Measurements from ENCODE around the gene CX3CL1. TPM values are rescaled to one million over a fixed set of nuclear protein-coding genes. Genes with fewer than 3 reads are reported as not detected.

The CX3CL1 gene
- total RNA-seq, 1 experiment from 2014 or later = 0.15 TPM

- TF ChIP-seq ZBTB33 (IDR thresholded peaks at IDR 0.05; ENCODE audit: extremely low read depth, insufficient replicate concordance, low read length) = no peak
- no peak for TF ChIP-seq MAX (IDR thresholded peaks at IDR 0.05)
- no peak for TF ChIP-seq ZFX (IDR thresholded peaks at IDR 0.05)
- no peak for TF ChIP-seq POLR2AphosphoS5 (IDR thresholded peaks at IDR 0.05; ENCODE audit: low read depth, low read length)
- TF ChIP-seq TCF7L2 (IDR thresholded peaks at IDR 0.05; ENCODE audit: borderline replicate concordance, extremely low read depth, insufficient read depth, insufficient read length) = no peak
- no peak for TF ChIP-seq ATF3 (IDR thresholded peaks at IDR 0.05)
- no peak for TF ChIP-seq ELF1 (IDR thresholded peaks at IDR 0.05; ENCODE audit: borderline replicate concordance, low read depth)
- no peak for TF ChIP-seq CEBPB (IDR thresholded peaks at IDR 0.05; ENCODE audit: low read depth)
- no peak for TF ChIP-seq SP1 (IDR thresholded peaks at IDR 0.05; ENCODE audit: low read depth)
- no peak for TF ChIP-seq RAD21 (IDR thresholded peaks at IDR 0.05; ENCODE audit: low read depth)
- no peak for TF ChIP-seq ZNF274 (IDR thresholded peaks at IDR 0.05; ENCODE audit: low read depth, low read length)
- no peak for TF ChIP-seq CTCF (IDR thresholded peaks at IDR 0.05 in 2 of 3, conservative IDR thresholded peaks at IDR 0.05 in 1 of 3; ENCODE audit: borderline replicate concordance in 1 of 3, insufficient read depth in 1 of 3, low read depth in 2 of 3, low read length in 2 of 3)
- no peak for TF ChIP-seq POLR2A (IDR thresholded peaks at IDR 0.05; ENCODE audit: borderline replicate concordance, extremely low read depth, insufficient read depth, insufficient read length)
- no peak for TF ChIP-seq REST (IDR thresholded peaks at IDR 0.05; ENCODE audit: low read depth)
- no peak for TF ChIP-seq YY1 (IDR thresholded peaks at IDR 0.05; ENCODE audit: extremely low read depth, insufficient replicate concordance, low read depth, low read length)
- no peak for TF ChIP-seq SRF (IDR thresholded peaks at IDR 0.05; ENCODE audit: low read depth)
- TF ChIP-seq SIN3A (IDR thresholded peaks at IDR 0.05; ENCODE audit: low read depth) = no peak
- TF ChIP-seq EGR1 (IDR thresholded peaks at IDR 0.05; ENCODE audit: low read depth) = no peak
- no peaks in the 10 kb centered on the region for H3K9me3 ChIP-seq (ENCODE audit: control insufficient read depth in 1 of 2, insufficient read depth in 1 of 2, low read depth in 1 of 2, low read length in 2 of 2)
- H3K36me3 ChIP-seq (ENCODE audit: control insufficient read depth in 1 of 2, insufficient read depth in 2 of 2, low read length in 2 of 2) = no peaks in the 10 kb centered on the region
- no peak overlapping the region; the same call in 1 of the 2 replicates for H3K27ac ChIP-seq (ENCODE audit: low read depth, low read length)
- no peaks in the 10 kb centered on the region for H3K79me2 ChIP-seq (ENCODE audit: insufficient read depth, low read length)
- peaks cover 16 to 32% of the 10 kb centered on the region in 2 experiments; a peak in 3 of 4 replicates for H3K4me1 ChIP-seq (ENCODE audit: control insufficient read depth in 1 of 2, insufficient read depth in 2 of 2, low read length in 2 of 2)
- intact Hi-C loops (cut with micrococcal nuclease) = no loop called here
- ChIA-PET RAD21 (ENCODE audit: low non-redundant PET in 1 of 2, low total read pairs in 2 of 2, uncharacterized antibody in 2 of 2, unreplicated experiment in 2 of 2) (interaction anchor here in 1 of 2 experiments (0.6 to 1.9 kb wide), 2 partner anchors 114 to 539 kb away, joined by 4 to 5 read pairs; no protein-coding TSS in a partner anchor), CTCF (interaction anchor here (1.6 to 4.1 kb wide), 3 partner anchors 12 to 114 kb away, joined by 6 to 126 read pairs (median 7); partner anchors contain the start of gene CCL17), POLR2A (interaction anchor here (3.8 kb wide), 1 partner anchor 115 kb away, joined by 17 read pairs; no protein-coding TSS in a partner anchor)
- no peaks in the 10 kb centered on the region for H3K27me3 ChIP-seq (ENCODE audit: insufficient read depth, low read length)
- BruUV-seq (replicated peaks) = no TSS peak
- H3K9me2 ChIP-seq (ENCODE audit: insufficient read depth) = no peaks in the 10 kb centered on the region
- no peak for ATAC-seq
- no peak overlapping the region for H3K9ac ChIP-seq (ENCODE audit: low read length)
- H3K4me2 ChIP-seq (ENCODE audit: low read length) = no peak overlapping the region
- DNase-seq (ENCODE audit: low read depth, low spot score) = no peak
- H2AFZ ChIP-seq (ENCODE audit: low read depth, low read length, poor library complexity, severe bottlenecking) = no peak overlapping the region
- H3K4me3 ChIP-seq (replicated peaks in 1 of 2; ENCODE audit: low read depth in 1 of 2, low read length in 2 of 2) = no peak overlapping the region
- no peaks in the 10 kb centered on the region for H4K20me1 ChIP-seq (ENCODE audit: insufficient read depth)
Observed at GRCh38 chr16:57416084-57416483, 43.8 kb downstream of the CX3CL1 start.

Measured in HCT116 (cell line).